HG03039 (cell line): Measurements from ENCODE around the gene PCBP3.
"Not testable (repeated sequence)": the region's sequence is repeated elsewhere in the genome, so short reads cannot be mapped to it uniquely, and the experiment has no call there.

Source experiments
- ATAC-seq: cut with Tn5 transposase; IDR thresholded peaks from one replicate; pipeline ENCODE4 v1.9.1; 2021; ENCODE audit warnings: mild to moderate bottlenecking, moderate library complexity; ENCODE audit not compliant: unreplicated experiment

Gene PCBP3

GRCh38 chr21:45870421-45870820 lies 226.9 kb downstream of the PCBP3 start:
- no peak for ATAC-seq

DNA sequence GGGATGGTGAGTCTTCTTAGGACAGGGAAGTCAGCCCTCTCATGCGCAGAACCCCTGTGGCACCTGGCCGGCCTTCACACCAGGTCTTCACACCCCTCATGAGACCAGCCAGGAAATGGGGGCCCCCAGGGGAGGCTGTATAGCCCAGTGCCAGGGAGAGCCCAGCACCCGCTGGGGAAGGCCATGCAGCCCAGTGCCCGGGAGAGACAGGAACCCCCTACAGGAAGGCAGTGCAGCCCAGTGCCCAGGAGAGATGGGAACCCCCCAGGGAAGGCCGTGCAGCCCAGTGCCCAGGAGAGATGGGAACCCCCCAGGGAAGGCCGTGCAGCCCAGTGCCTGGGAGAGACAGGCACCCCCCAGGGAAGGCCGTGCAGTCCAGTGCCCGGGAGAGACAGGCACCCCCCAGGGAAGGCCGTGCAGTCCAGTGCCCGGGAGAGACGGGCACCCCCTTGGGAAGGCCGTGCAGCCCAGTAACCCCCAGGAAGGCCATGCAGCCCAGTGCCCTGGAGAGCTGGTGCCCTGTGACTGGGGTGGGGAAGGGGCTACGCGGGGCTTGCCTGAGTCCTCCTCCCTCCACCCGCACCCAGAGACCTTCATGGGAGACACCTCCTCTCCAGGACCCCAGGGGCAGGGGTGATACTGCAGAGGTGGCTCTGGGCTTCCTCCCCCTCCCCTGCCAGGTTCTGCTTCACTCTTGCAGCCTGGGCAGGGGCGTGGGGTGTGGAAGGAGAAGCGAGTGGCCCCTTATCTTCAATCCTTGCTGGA lies 227.5 kb downstream of the PCBP3 start:
- ATAC-seq = no peak

DNA sequence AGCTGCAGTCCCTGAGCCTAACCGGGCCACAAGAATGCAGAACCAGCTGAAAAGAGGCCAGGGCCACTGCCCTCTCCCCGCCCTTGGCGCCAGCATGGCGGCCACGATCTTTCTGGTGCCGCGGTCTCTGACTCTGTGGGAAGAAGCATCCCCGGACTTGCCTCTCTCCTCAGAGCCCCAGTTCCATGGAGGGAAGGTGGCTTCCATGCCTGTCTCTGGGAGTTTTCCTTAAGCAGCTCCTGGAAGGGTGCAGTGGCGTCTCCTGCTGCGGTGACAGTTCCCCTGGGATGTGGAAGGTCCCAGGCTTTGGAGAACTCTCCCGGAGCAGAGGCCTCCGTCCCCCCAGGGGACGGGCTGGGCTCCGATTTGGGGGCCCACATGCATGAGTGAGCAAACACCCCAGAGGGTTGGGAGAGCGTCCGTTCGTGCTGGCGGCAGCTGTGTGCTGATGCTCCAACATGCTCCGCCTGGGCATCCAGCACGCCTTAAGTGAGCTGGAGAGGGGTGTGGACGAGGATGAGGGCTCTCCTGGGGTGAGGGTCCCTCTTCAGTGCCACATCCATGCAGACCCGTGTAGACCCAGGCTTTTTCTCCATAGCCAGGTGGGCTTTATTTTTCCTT lies 228.2 kb downstream of the PCBP3 start:
- ATAC-seq = no peak

- ATAC-seq = no peak
These were observed 228.9 kb downstream of the PCBP3 start for GRCh38 chr21:45872471-45872870.

DNA sequence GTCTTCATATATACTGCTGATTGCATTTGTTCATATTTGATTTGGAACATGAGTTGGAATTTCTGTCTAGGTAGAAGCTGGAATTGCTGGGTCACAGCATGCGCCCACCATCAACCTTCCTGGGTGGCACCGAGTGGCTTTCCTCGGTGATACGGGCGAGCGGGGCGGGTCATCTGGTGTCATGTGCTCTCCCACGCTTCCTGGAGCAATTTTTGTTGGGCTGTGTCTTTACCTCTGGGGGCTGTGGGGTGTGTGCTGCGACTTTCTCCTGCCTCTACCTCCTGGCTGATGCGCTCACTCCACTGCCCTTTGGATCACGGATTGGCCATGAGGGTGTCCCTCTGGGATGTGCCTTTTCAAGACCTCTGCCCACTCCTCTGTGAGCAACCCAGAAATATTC lies 229.4 kb downstream of the PCBP3 start:
- no peak for ATAC-seq

GRCh38 chr21:45873418-45873817 lies 229.9 kb downstream of the PCBP3 start:
- no peak for ATAC-seq

DNA sequence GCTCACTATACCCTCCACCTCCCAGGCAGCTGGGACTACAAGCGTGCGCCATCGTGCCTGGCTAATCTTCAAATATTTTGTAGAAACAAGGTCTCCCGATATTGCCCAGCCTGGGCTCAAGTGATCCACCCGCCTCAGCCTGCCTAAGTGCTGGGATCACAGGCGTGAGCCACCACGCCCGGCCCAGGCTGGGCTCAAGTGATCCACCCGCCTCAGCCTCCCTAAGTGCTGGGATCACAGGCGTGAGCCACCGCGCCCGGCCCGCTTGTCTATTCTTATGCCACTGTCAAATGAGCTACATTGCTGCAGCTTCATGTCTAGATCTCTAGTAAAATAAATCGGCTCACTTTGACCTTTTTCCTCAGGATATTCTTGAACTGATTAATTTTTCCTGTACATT lies 230.3 kb downstream of the PCBP3 start:
- no peak for ATAC-seq

GRCh38 chr21:45874716-45875415 lies 231.3 kb downstream of the PCBP3 start:
- ATAC-seq = no peak

DNA sequence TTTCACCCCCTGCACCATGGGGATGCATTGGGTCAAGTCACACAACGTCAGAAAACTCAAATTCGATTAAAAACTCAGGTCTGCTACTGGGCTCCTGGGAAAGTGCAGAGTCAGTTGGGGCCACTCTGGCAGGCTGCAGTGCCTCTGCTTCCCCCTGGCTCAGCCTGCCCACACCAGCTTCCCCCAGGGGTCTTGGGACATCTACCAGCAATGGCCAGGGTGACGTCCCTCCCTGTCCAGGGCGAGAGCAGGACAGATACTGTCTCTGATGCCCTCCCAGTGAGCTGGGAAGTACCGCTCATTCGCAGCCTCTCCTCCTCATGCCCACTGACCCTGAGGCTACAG lies 231.9 kb downstream of the PCBP3 start:
- ATAC-seq = no peak

GRCh38 chr21:45875881-45876280 lies 232.4 kb downstream of the PCBP3 start:
- no peak for ATAC-seq

DNA sequence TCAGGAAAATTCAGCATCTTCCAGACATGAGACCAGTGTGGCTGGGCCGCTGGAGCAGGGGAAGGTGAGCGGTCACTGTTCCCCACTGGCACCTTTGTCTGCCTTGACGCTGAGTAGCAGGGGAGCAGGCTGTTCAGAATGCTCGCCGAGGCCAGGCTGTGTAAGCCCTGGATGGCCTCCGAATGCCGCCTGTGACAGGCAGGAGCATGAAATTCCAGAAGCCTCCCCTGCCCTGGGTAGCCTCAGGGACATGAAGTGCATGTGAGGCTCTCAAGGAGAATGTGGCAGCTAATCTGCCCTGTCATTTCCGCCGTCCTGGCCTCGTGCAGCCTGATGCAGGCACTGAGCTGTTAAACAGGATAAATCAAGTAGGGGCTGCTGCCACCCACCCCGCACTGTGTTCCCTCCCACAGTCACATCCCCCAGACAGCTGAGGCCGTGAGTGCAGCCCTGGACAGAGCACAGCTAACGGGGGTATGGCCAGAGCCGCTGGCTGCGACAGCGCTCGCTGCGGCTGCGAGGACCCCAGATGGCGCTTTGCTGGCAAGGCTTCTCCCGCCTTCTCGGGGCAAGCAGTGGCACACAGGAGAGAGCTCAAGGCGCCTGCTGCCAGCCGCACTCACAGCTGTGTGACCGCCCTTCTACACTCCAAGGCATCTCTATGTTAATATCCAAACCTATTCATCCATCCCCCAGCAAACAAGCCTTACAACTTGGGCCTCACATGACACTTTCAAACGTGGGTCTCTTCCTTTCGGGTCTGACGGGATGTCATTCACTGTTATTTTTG lies 233.1 kb downstream of the PCBP3 start:
- ATAC-seq = no peak

- ATAC-seq = no peak
These were observed 233.6 kb downstream of the PCBP3 start for GRCh38 chr21:45877171-45877438.

GRCh38 chr21:45877821-45878469 lies 234.4 kb downstream of the PCBP3 start:
- no peak for ATAC-seq

GRCh38 chr21:45880097-45881068 lies 236.9 kb downstream of the PCBP3 start:
- no peak for ATAC-seq

GRCh38 chr21:45882645-45883044 lies 239.1 kb downstream of the PCBP3 start:
- ATAC-seq = no peak

- ATAC-seq = no peak
These were observed 239.6 kb downstream of the PCBP3 start for GRCh38 chr21:45883090-45883489.

DNA sequence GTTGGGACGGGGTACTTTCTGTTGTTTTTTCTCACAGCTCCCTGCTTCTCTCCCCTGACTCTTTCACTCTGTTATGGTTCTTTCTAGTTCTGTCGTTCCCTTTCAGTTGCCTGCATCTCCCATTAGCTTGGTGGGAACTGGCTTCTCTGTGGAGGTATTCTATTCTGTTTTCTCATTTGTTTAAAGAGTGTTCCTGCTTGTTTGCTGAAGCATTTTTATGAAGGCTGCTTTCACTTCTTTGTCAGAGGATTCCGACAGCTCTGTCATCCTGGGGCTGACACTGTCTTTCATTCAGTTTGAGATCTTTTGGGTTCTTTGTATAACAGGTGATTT lies 242.0 kb downstream of the PCBP3 start:
- no peak for ATAC-seq

DNA sequence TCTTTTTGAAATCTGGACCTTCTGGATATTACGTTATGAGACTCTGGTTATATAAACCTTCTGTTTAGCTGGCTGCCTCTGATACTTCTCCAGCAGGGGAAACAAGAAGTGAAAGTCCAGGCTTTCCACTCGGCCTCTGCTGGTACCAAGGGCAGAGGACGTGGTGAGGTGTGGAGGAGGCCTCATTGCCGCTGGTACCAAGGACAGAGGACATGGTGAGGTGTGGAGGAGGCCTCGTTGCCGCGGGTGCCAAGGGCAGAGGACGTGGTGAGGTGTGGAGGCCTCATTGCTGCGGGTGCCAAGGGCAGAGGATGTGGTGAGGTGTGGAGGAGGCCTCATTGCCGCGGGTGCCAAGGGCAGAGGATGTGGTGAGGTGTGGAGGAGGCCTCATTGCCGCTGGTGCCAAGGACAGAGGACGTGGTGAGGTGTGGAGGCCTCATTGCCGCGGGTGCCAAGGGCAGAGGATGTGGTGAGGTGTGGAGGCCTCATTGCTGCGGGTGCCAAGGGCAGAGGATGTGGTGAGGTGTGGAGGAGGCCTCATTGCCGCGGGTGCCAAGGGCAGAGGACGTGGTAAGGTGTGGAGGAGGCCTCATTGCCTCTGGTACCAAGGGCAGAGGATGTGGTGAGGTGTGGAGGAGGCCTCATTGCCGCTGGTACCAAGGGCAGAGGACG lies 242.5 kb downstream of the PCBP3 start:
- not testable (repeated sequence) for ATAC-seq

DNA sequence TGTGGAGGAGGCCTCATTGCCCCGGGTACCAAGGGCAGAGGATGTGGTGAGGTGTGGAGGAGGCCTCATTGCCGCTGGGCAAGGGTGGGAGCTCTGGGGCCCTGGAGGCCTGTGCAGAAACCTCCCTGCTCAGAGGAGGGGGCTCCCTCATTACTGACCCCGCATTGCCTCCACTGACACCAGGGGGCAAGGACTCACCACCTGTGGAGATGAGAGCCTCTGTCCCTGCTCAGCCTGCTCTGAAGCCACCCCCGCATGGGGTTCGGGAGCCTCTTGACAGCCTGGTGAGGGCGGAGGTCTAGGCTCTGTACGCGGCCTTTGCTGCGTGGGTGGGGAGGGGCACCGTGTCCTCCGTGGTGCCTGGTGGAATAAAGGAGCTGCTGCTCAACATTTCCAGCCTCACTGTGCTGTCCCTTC lies 243.1 kb downstream of the PCBP3 start:
- ATAC-seq = no peak
